ENCODE results near the gene PGBD5.

GRCh38 chr1:230332061-230332460 is 94.1 kb downstream of the PGBD5 start:
- TF ChIP-seq CTCF (IDR thresholded peaks at IDR 0.05) = no peak
- no peak for TF ChIP-seq ZFX (IDR thresholded peaks at IDR 0.05; ENCODE audit: borderline replicate concordance)

All from 22Rv1 (cell line).